Measurements from ENCODE around the gene SH2B3. TPM values are rescaled to one million over a fixed set of nuclear protein-coding genes. Genes with fewer than 3 reads are reported as not detected.
A peak's percentile ranks its signal among the peaks of the same experiment; 100 is the strongest.

Gene SH2B3
- total and polyA plus RNA-seq, 9 of the 15 experiments (the other 6 are each of a cell fraction or from before 2014, with no cell fraction given) = 10.8 to 75.3 (median 37.4) TPM

- TF ChIP-seq ARID3A (IDR thresholded peaks at IDR 0.05; ENCODE audit: borderline replicate concordance, low read depth, low read length) (no peak), PPARD (CRISPR knock-in tag; IDR thresholded peaks at IDR 0.05) (no peak), POLR2H (tag; IDR thresholded peaks at IDR 0.05; ENCODE audit: low read depth) (no peak), NRF1 (conservative IDR thresholded peaks at IDR 0.05 in 1 of 2, IDR thresholded peaks at IDR 0.05 in 1 of 2) (peak; percentile 93 to 94), ZNF282 (CRISPR knock-in tag; IDR thresholded peaks at IDR 0.05) (0 out of 2 replicates have a peak, but pooled peaks have one; percentile 44), THAP12 (CRISPR knock-in tag; IDR thresholded peaks at IDR 0.05) (peak; percentile 74; the same call in 1 of the 2 replicates), SMARCA5 (IDR thresholded peaks at IDR 0.05) (no peak), MAX (CRISPR knock-in tag; IDR thresholded peaks at IDR 0.05) (peak; percentile 49; the same call in 1 of the 2 replicates), TCF7 (IDR thresholded peaks at IDR 0.05; ENCODE audit: borderline replicate concordance) (0 out of 2 replicates have a peak, but pooled peaks have one; percentile 11), BDP1 (IDR thresholded peaks at IDR 0.05; ENCODE audit: insufficient read depth, insufficient read length) (no peak), CREBBP (IDR thresholded peaks at IDR 0.05; ENCODE audit: low read depth, low read length) (no peak), CCNT2 (IDR thresholded peaks at IDR 0.05; ENCODE audit: borderline replicate concordance, extremely low read depth, insufficient read length, low read depth, low read length) (peak; percentile 97), NONO (IDR thresholded peaks at IDR 0.05; ENCODE audit: low read depth in 2 of 2, low read length in 1 of 2) (peak in 1 of 2 experiments; percentile 37; a peak in 1 of 4 replicates), TEAD1 (CRISPR knock-in tag; IDR thresholded peaks at IDR 0.05) (peak in 1 of 2 experiments; percentile 78; a peak in 1 of 4 replicates), HNRNPLL (IDR thresholded peaks at IDR 0.05; ENCODE audit: low read depth, low read length, poor library complexity, severe bottlenecking) (peak; percentile 14), FIP1L1 (IDR thresholded peaks at IDR 0.05; ENCODE audit: low read depth, low read length, poor library complexity, severe bottlenecking) (peak; percentile 54), POLR3A (IDR thresholded peaks at IDR 0.05; ENCODE audit: borderline replicate concordance, extremely low read depth, insufficient read depth, insufficient read length) (no peak), CHCHD3 (CRISPR knock-in tag; IDR thresholded peaks at IDR 0.05) (no peak), GTF2F1 (IDR thresholded peaks at IDR 0.05; ENCODE audit: low read depth, low read length) (no peak), ZNF12 (CRISPR knock-in tag; IDR thresholded peaks at IDR 0.05) (no peak), KLF1 (tag; IDR thresholded peaks at IDR 0.05) (peak; percentile 46; the same call in 1 of the 2 replicates), MED1 (CRISPR knock-in tag; IDR thresholded peaks at IDR 0.05; ENCODE audit: borderline replicate concordance) (0 out of 2 replicates have a peak, but pooled peaks have one; percentile 56), ZC3H4 (CRISPR knock-in tag; IDR thresholded peaks at IDR 0.05; ENCODE audit: borderline replicate concordance) (no peak)
Measured at GRCh38 chr12:111368788-111369495, 36.8 kb upstream of the SH2B3 start, which contains the start of gene PHETA1 (continued).
